Cardiac fibroblast (primary cell): ENCODE data around the gene SERPINB1.
A peak's percentile ranks its signal among the peaks of the same experiment; 100 is the strongest.
"Not testable (repeated sequence)": the region's sequence is repeated elsewhere in the genome, so short reads cannot be mapped to it uniquely, and the experiment has no call there.

Source experiments
- DNase-seq, 2 donors: peaks; one replicate each; pipeline versions ENCODE4 v3.0.0 to v3.0.0-alpha.2; 2010; ENCODE audit warnings: low read depth in 2 of 2
- H3K4me3 ChIP-seq, 2 donors: replicated peaks in 1 of 2; 1 replicate in 1 of 2; 2 replicates in 1 of 2; pipeline ENCODE4 v1.5.1; 2011; ENCODE audit warnings: low read depth in 2 of 2, low read length in 2 of 2, mild to moderate bottlenecking in 2 of 2, moderate library complexity in 1 of 2
- TF ChIP-seq, protein P1 (sequence below): IDR thresholded peaks from one replicate; pipeline ENCODE4 v1.5.1; 2011; ENCODE audit warnings: low read depth, mild to moderate bottlenecking, low read length, inconsistent platforms

Gene SERPINB1

DNA sequence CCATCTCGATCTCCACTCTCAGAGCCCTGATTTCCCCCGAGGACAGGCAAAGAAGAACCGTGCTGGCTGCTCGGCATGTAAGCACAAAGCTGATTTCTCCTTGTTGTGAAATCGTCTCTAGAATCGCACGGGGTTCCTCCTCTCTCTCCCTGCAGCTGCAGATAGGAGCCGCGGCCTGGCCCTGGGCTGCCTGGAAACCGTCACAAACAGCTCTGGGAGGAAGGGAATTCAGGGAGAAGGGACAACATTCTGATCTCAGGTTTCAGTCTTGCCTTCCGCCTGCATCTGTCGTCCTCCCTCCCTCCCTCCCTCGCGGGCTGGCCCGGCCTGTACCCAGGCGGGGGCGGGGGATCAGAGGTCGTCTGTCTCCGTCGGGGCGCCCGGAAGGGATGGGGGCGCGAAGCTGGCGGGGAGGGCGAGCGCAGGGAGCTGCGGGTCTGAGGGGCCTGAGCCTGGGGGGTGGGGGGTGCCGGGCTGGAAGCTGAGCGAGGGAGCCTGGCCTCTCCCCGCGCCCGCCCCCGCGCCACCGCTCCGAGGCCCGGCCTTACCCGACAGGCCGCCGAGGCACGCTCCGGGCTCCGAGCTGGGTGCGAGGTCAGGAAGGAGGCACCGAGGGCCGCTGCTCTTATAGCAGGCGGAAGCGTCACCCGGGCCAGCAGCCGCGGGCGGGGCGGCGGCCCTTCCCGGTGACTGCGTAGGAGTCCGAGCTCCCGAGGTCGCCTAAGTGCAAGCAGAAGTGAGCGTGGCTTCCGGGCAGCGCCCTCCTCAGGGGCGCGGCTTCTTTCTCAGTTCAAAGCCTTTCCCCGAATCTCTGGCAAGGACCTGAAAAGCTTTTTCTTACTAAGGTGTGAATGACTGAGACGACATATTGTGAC is at the start of gene SERPINB1:
SERPINB1 (minus strand) TSS at position 600 of the 875 bp plus-strand sequence. CDS start 1,277 bp downstream, outside the sequence.
- H3K4me3 ChIP-seq, result peak within 1 kb of the TSS; percentile 42 to 54
- DNase-seq, result peak; percentile 92 to 95
- TF ChIP-seq, protein P1, sequence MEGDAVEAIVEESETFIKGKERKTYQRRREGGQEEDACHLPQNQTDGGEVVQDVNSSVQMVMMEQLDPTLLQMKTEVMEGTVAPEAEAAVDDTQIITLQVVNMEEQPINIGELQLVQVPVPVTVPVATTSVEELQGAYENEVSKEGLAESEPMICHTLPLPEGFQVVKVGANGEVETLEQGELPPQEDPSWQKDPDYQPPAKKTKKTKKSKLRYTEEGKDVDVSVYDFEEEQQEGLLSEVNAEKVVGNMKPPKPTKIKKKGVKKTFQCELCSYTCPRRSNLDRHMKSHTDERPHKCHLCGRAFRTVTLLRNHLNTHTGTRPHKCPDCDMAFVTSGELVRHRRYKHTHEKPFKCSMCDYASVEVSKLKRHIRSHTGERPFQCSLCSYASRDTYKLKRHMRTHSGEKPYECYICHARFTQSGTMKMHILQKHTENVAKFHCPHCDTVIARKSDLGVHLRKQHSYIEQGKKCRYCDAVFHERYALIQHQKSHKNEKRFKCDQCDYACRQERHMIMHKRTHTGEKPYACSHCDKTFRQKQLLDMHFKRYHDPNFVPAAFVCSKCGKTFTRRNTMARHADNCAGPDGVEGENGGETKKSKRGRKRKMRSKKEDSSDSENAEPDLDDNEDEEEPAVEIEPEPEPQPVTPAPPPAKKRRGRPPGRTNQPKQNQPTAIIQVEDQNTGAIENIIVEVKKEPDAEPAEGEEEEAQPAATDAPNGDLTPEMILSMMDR, result no peak

DNA sequence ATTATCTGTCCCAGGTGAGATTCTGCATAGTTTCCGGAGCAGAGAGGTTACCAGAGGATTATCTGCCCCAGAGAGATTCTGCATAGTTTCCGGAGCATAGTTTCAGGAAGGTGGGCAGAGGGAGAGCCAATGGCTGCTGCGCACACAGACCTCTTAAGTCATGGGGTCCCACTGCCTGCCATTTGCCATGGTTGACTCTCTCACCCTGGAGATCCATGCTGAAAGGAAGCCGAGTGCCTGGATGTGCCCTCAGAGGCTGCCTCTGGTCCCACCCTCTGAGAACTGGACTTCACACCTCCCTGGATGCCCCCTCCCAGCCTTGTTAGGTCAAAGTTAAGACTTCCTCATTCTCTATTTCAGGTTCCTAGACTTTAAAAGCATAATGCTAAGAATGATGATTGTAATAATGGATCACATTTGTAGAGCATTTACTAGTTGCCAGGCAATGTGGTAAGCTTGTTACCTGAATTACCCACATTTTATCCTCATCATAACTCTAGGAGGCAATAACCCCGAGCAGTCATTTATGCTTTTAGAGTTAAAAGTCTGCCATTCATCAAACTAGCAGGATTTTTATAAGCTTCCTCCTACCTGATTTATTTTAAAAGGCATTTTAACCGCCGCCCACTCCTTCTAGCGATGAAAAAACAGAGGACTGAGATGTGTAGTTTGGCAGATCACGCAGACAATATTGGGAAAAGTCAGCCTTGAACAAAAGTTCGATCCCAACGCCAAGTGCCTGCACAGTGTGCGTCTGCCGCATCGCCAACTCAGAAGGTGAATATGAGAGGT is 49.5 kb upstream of the SERPINB1 start:
- no peak overlapping the region for H3K4me3 ChIP-seq
- DNase-seq, result no peak
- TF ChIP-seq, protein P1, result no peak

DNA sequence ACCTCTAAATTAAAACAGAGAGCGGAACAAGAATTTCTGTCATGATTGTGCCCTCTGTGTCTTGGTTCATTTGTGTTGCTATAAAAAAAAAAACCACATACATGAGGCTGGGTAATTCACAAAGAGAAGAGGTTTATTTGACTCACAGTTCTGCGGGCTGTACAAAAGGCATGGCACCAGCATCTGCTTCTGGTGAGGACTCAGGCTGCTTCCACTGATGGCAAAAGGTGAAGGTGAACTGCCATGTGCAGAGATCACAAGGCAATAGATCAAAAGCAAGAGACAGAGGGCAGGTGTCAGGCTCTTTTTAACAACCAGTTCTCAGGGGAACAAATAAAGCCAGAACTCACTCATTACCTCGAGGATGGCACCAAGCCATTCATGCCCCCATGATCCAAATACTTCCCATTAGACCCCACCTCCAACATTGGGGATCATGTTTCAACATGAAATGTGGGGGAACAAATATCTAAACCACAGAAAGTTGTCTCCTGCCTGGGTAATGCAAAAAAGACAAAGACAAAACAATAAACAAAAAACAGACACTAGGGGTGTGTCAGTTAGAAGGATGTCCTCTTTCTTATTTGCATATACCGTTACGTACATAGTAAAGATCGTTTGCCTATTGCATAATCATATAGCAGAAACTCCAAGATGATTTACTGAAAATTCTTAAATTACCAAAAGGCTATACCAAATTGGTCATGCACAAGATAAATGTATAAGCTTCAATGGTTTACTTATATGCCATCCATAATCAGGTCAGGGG is 44.5 kb upstream of the SERPINB1 start:
- no peak overlapping the region for H3K4me3 ChIP-seq
- TF ChIP-seq, protein P1, result no peak
- no peak for DNase-seq

DNA sequence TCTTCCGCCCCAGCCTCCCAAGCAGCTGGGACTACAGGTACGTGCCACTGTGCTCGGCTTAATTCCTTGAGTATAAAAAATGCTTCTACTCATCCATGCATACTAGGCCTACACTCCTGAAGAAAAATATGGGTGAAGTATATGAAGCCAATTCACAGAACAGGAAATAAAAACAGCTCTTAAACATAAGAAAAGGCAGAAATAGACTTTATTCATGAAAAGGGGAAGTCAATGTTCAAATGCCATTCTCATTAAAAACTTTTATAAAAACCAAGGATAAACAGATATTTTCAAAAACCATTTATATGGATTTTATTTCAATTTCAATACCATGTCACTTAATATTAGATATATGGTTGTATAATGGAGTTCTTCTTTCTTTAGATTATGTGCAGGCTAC is 43.1 kb upstream of the SERPINB1 start:
- DNase-seq, result no peak
- no peak overlapping the region for H3K4me3 ChIP-seq
- TF ChIP-seq, protein P1, result no peak

DNA sequence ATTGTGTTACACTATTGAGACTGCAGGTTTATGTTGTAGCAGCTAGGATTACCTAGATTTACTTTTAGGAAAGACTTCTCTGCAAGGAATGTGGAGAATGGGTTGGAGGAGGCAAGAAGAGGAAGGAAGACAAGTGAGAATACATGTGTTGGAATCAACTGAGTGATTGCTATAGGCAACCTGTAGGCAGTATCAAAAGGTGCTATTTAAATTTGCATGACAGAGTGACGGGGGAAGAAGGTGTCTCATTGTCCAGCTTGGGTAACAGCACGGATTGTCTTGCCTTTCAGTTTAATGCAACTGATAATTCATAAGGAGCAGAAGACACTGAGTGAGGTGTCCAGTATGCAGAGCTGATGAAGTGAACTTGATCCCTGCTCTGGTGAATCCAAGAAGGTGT is 42.0 kb upstream of the SERPINB1 start:
- no peak overlapping the region for H3K4me3 ChIP-seq

DNA sequence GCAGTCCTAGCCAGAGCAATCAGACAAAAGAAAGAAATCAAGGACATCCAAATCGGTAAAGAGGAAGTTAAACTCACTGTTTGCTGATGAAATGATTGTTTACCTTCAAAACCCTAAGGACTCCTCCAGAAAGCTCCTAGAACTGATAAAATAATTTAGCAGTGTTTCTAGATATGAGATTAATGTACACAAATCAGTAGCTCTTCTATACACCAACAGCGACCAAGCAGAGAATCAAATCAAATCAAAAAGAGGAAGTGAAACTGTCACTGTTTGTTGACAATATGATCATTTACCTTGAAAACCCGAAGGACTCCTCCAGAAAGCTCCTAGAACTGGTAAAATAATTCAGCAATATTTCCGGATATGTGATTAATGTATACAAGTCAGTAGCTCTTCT is 39.8 kb upstream of the SERPINB1 start:
- H3K4me3 ChIP-seq, result no peak overlapping the region
- no peak for DNase-seq
- TF ChIP-seq, protein P1, result no peak

More for the DNA sequence above, 42.0 kb upstream of the SERPINB1 start:
- TF ChIP-seq, protein P1, result no peak
- DNase-seq, result no peak

DNA sequence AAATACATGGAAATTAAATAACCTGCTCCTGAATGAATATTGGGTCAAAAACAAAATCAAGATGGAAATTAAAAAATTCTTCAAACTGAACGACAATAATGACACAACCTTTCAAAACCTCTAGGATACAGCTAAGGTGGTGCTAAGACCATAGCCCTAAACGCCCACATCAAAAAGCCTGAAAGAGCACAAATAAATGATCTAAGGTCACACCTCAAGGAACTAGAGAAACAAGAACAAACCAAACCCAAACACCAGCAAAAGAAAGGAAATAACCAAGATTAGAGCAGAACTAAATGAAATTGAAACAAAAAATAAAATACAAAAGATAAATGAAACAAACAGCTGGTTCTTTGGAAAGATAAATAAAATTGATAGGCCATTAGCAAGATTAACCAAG is 38.5 kb upstream of the SERPINB1 start:
- DNase-seq, H3K4me3 ChIP-seq: not testable (repeated sequence)
